ENCODE measurements around the gene FOXF2. TPM values are rescaled to one million over a fixed set of nuclear protein-coding genes. Genes with fewer than 3 reads are reported as not detected.

The FOXF2 gene
- total and polyA plus RNA-seq, 7 experiments from 2014 or later, result not detected

DNA sequence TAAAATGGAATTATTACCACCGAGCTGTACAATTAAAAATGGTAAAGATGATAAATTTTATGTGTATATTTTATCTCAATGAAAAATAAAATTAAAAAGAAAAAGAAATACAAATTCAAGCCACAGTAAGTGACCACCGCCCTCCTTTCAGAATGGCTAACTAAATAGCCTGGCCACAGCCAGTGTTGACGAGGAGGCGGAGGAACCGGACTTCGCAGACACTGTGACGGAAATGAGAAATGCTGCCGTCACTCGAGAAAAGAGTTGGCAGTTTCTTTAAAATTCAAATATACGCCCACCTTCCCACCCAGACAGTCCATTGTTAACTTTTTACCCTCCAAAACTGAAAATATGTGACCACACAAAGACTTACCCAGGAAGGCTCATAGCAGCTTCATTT lies 50.0 kb downstream of the FOXF2 start:
- H3K36me3 Mint-ChIP-seq, result no peaks in the 10 kb centered on the region
- ChIA-PET POLR2A (no interaction called here), CTCF (interaction anchor here (0.7 kb wide), 1 partner anchor 124 kb away, joined by 6 read pairs; no protein-coding TSS in a partner anchor)
- DNase-seq (no peak), ATAC-seq (no peak)
- peaks cover 0 to 5% (median 0%) of the 10 kb centered on the region in 7 donors for H3K4me1 Mint-ChIP-seq
- no peak overlapping the region for H3K27ac Mint-ChIP-seq
- Histone ChIP-seq H3K4me1 (ENCODE audit: control insufficient read depth in 2 of 2, insufficient read depth in 2 of 2, low read length in 2 of 2) (no peaks in the 10 kb centered on the region), H3K4me3 (ENCODE audit: low read length) (no peak overlapping the region), H3K27me3 (ENCODE audit: control insufficient read depth in 2 of 2, insufficient read depth in 2 of 2, low read length in 2 of 2) (no peaks in the 10 kb centered on the region), H3K27ac (ENCODE audit: low read depth, low read length) (no peak overlapping the region), H3K36me3 (ENCODE audit: control insufficient read depth in 2 of 3, insufficient read depth in 3 of 3, low read length in 3 of 3) (no peaks in the 10 kb centered on the region), H3K9me3 (ENCODE audit: control insufficient read depth in 2 of 3, low read length in 3 of 3) (no peaks in the 10 kb centered on the region)
- H3K27me3 Mint-ChIP-seq, result peaks cover 36 to 52% (median 47%) of the 10 kb centered on the region in 5 donors
- intact Hi-C loops (cut with micrococcal nuclease), result loop anchor here in 1 of 2 donors (5.0 kb wide), 1 partner anchor 1252 kb away; no protein-coding TSS in a partner anchor
- peaks cover 0 to 5% (median 0%) of the 10 kb centered on the region in 11 donors for H3K9me3 Mint-ChIP-seq
- no peak overlapping the region for H3K4me3 Mint-ChIP-seq

DNA sequence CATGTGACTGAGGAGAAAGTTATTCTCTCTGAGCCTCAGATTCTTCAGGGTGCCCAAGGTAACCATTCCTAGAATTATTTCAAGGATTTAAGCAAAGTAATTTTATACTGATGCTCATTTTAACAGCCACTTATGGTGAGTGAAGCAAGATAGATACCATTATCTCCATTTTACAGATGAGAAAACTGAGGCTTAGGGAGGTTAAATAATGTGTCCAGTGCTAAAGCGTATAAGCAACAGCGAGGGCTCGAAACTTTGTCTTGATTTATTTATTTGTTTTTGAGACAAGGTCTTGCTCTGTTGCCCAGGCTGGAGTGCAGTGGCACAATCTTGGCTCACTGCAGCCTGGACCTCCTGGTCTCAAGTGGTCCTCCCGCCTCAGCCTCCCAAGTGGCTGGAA lies 53.6 kb downstream of the FOXF2 start:
- intact Hi-C loops (cut with micrococcal nuclease), result no loop called here
- Mint-ChIP-seq H3K4me1 (no peaks in the 10 kb centered on the region), H3K27me3 (peaks cover 14 to 36% (median 21%) of the 10 kb centered on the region in 5 donors), H3K27ac (no peak overlapping the region), H3K36me3 (no peaks in the 10 kb centered on the region), H3K4me3 (no peak overlapping the region), H3K9me3 (peaks cover 0 to 5% (median 0%) of the 10 kb centered on the region in 11 donors)
- Histone ChIP-seq H3K36me3 (ENCODE audit: control insufficient read depth in 2 of 3, insufficient read depth in 3 of 3, low read length in 3 of 3) (no peaks in the 10 kb centered on the region), H3K27me3 (ENCODE audit: control insufficient read depth in 2 of 2, insufficient read depth in 2 of 2, low read length in 2 of 2) (no peaks in the 10 kb centered on the region), H3K9me3 (ENCODE audit: control insufficient read depth in 2 of 3, low read length in 3 of 3) (no peaks in the 10 kb centered on the region), H3K4me1 (ENCODE audit: control insufficient read depth in 2 of 2, insufficient read depth in 2 of 2, low read length in 2 of 2) (no peaks in the 10 kb centered on the region), H3K4me3 (ENCODE audit: low read length) (no peak overlapping the region), H3K27ac (ENCODE audit: low read depth, low read length) (no peak overlapping the region)
- CTCF ChIA-PET, result no interaction called here
- ATAC-seq, result no peak
- POLR2A ChIA-PET, result no interaction called here
- DNase-seq, result no peak

Small RNA genes within 50 kb of the gene (microRNA-seq; reads per million reads assigned to microRNA genes)
- gene MIR6720 (ENCODE audit: borderline microRNAs expressed), result not detected

Other genes with a start within 250 kb of the FOXF2 start
- not detected for gene FOXQ1, start 77.5 kb upstream of the FOXF2 start, total RNA-seq
- not detected for gene FOXQ1, start 77.5 kb upstream of the FOXF2 start, polyA plus RNA-seq
- gene FOXC1, start 220.3 kb downstream of the FOXF2 start, total RNA-seq, result not detected
- gene FOXC1, start 220.3 kb downstream of the FOXF2 start, polyA plus RNA-seq, result not detected

All from naive thymus-derived CD4-positive, alpha-beta T cell (primary cell).